IMR-90 (cell line): Measurements from ENCODE around the gene PIK3R5.

ENCODE experiments used
- BHLHE40 ChIP-seq: fragments of 150-350 bp; IDR thresholded peaks from 2 replicates; pipeline ENCODE4 v1.6.1; 2016; ENCODE audit warnings: mild to moderate bottlenecking, low read depth, low read length
- CEBPB ChIP-seq: IDR thresholded peaks from 2 replicates; pipeline ENCODE4 v1.6.1; 2012; ENCODE audit warnings: low read depth, low read length, improper control_type of control experiment
- CHD1 ChIP-seq: IDR thresholded peaks from 2 replicates; pipeline ENCODE4 v1.6.1; 2012; ENCODE audit warnings: low read depth, low read length, improper control_type of control experiment
- CTCF ChIP-seq: conservative IDR thresholded peaks from 2 replicates; pipeline ENCODE4 v1.5.1; 2012; ENCODE audit warnings: mild to moderate bottlenecking, low read depth, low read length, improper control_type of control experiment
- ELK1 ChIP-seq: fragments of 150-350 bp; IDR thresholded peaks from 2 replicates; pipeline ENCODE4 v1.6.1; 2016; ENCODE audit warnings: low read depth, mild to moderate bottlenecking, low read length, moderate library complexity, borderline replicate concordance
- FOS ChIP-seq: fragments of 150-350 bp; IDR thresholded peaks from 2 replicates; pipeline ENCODE4 v1.6.1; 2016; ENCODE audit warnings: low read depth, low read length
- MAFK ChIP-seq: IDR thresholded peaks from 2 replicates; pipeline ENCODE4 v1.6.1; 2012; ENCODE audit warnings: low read depth, low read length, improper control_type of control experiment
- MXI1 ChIP-seq: IDR thresholded peaks from 2 replicates; pipeline ENCODE4 v1.6.1; 2012; ENCODE audit warnings: low read depth, mild to moderate bottlenecking, low read length, moderate library complexity, borderline replicate concordance
- POLR2A ChIP-seq: IDR thresholded peaks from 2 replicates; pipeline ENCODE4 v1.6.1; 2012; ENCODE audit warnings: mild to moderate bottlenecking, low read depth, low read length
- RAD21 ChIP-seq: IDR thresholded peaks from 2 replicates; pipeline ENCODE4 v1.6.1; 2012; ENCODE audit warnings: low read length, improper control_type of control experiment
- RCOR1 ChIP-seq: IDR thresholded peaks from 2 replicates; pipeline ENCODE4 v1.6.1; 2012; ENCODE audit warnings: mild to moderate bottlenecking, low read length, improper control_type of control experiment; ENCODE audit not compliant: insufficient replicate concordance
- RFX5 ChIP-seq: IDR thresholded peaks from 2 replicates; pipeline ENCODE4 v1.8.0; 2012; ENCODE audit warnings: low read depth, mild to moderate bottlenecking, low read length, moderate library complexity
- SMC3 ChIP-seq: fragments of 150-350 bp; IDR thresholded peaks from 2 replicates; pipeline ENCODE4 v1.6.1; 2016; ENCODE audit warnings: low read depth, mild to moderate bottlenecking, antibody characterized with exemption, low read length, moderate library complexity
- USF2 ChIP-seq: fragments of 150-350 bp; IDR thresholded peaks from 2 replicates; pipeline ENCODE4 v1.6.1; 2017; ENCODE audit warnings: mild to moderate bottlenecking, antibody characterized with exemption, low read length, low read depth

- TF ChIP-seq POLR2A = no peak
- TF ChIP-seq RAD21 = no peak
- no peak for TF ChIP-seq RCOR1
- no peak for TF ChIP-seq CTCF
- TF ChIP-seq USF2 = no peak
- TF ChIP-seq CEBPB = no peak
- no peak for TF ChIP-seq RFX5
- TF ChIP-seq ELK1 = no peak
- no peak for TF ChIP-seq FOS
- TF ChIP-seq SMC3 = no peak
- TF ChIP-seq MAFK = no peak
- no peak for TF ChIP-seq MXI1
- TF ChIP-seq BHLHE40 = no peak
- TF ChIP-seq CHD1 = no peak
Measured at GRCh38 chr17:8889458-8890210, 75.9 kb downstream of the PIK3R5 start.
